ENCODE measurements around the gene ANO8. TPM values are rescaled to one million over a fixed set of nuclear protein-coding genes. Genes with fewer than 3 reads are reported as not detected.
A peak's percentile ranks its signal among the peaks of the same experiment; 100 is the strongest.

Gene ANO8
- polyA plus RNA-seq, 3 donors, result 0.11 to 14.1 TPM; not detected in 1

- intact Hi-C loops (cut with micrococcal nuclease), result no loop called here
- Histone ChIP-seq H3K4me1 (ENCODE audit: control insufficient read depth in 1 of 2, insufficient read depth in 2 of 2, low read length in 2 of 2) (no peaks in the 10 kb centered on the region), H3K27me3 (ENCODE audit: control insufficient read depth in 2 of 2, insufficient read depth in 2 of 2, low read length in 2 of 2) (no peaks in the 10 kb centered on the region), H3K4me3 (replicated peaks in 1 of 3; ENCODE audit: low read depth in 2 of 3, low read length in 3 of 3) (no peak overlapping the region), H3K4me2 (replicated peaks; ENCODE audit: extremely low read depth, low read length, poor library complexity, severe bottlenecking) (no peak overlapping the region), H3K9ac (ENCODE audit: insufficient read depth, low read length, poor library complexity, severe bottlenecking) (no peak overlapping the region), H3K27ac (ENCODE audit: low read depth in 1 of 2, low read length in 2 of 2) (no peak overlapping the region), H4K20me1 (ENCODE audit: insufficient read depth, low read length) (no peaks in the 10 kb centered on the region), H3K36me3 (replicated peaks in 1 of 2; ENCODE audit: control insufficient read depth in 1 of 2, insufficient read depth in 2 of 2, low read length in 2 of 2) (no peaks in the 10 kb centered on the region), H2AFZ (ENCODE audit: insufficient read depth, low read depth, low read length, poor library complexity, severe bottlenecking) (no peak overlapping the region), H3K79me2 (ENCODE audit: insufficient read depth, low read length) (no peaks in the 10 kb centered on the region), H3K9me3 (replicated peaks in 1 of 2; ENCODE audit: control insufficient read depth in 1 of 2, insufficient read depth in 1 of 2, low read length in 2 of 2) (no peaks in the 10 kb centered on the region)
- Mint-ChIP-seq H3K27ac (no peak overlapping the region), H3K27me3 (ENCODE audit: low read depth in 3 of 3) (peaks cover 4 to 10% (median 6%) of the 10 kb centered on the region in 3 donors), H3K36me3 (no peaks in the 10 kb centered on the region), H3K4me3 (no peak overlapping the region), H3K4me1 (peaks cover 6% of the 10 kb centered on the region), H3K9me3 (no peaks in the 10 kb centered on the region)
- DNase-seq, result no peak
- 96% methylated on average over 4 of the region's 6 CpGs for WGBS (ENCODE audit: insufficient coverage)
- TF ChIP-seq CTCF (IDR thresholded peaks at IDR 0.05), result no peak
Observed at GRCh38 chr19:17359905-17360800, 25.5 kb upstream of the ANO8 start.

GRCh38 chr19:17358395-17358794 lies 23.7 kb upstream of the ANO8 start:
- no peak for DNase-seq
- H3K36me3 Mint-ChIP-seq, result no peaks in the 10 kb centered on the region
- H3K4me1 Mint-ChIP-seq, result peaks cover 6% of the 10 kb centered on the region
- Histone ChIP-seq H3K27ac (ENCODE audit: low read depth in 1 of 2, low read length in 2 of 2) (no peak overlapping the region), H3K4me2 (replicated peaks; ENCODE audit: extremely low read depth, low read length, poor library complexity, severe bottlenecking) (no peak overlapping the region), H3K27me3 (ENCODE audit: control insufficient read depth in 2 of 2, insufficient read depth in 2 of 2, low read length in 2 of 2) (no peaks in the 10 kb centered on the region), H3K9ac (ENCODE audit: insufficient read depth, low read length, poor library complexity, severe bottlenecking) (no peak overlapping the region), H3K9me3 (replicated peaks in 1 of 2; ENCODE audit: control insufficient read depth in 1 of 2, insufficient read depth in 1 of 2, low read length in 2 of 2) (no peaks in the 10 kb centered on the region), H3K36me3 (replicated peaks in 1 of 2; ENCODE audit: control insufficient read depth in 1 of 2, insufficient read depth in 2 of 2, low read length in 2 of 2) (no peaks in the 10 kb centered on the region), H4K20me1 (ENCODE audit: insufficient read depth, low read length) (no peaks in the 10 kb centered on the region), H3K79me2 (ENCODE audit: insufficient read depth, low read length) (no peaks in the 10 kb centered on the region), H3K4me1 (ENCODE audit: control insufficient read depth in 1 of 2, insufficient read depth in 2 of 2, low read length in 2 of 2) (no peaks in the 10 kb centered on the region), H3K4me3 (replicated peaks in 1 of 3; ENCODE audit: low read depth in 2 of 3, low read length in 3 of 3) (no peak overlapping the region), H2AFZ (ENCODE audit: insufficient read depth, low read depth, low read length, poor library complexity, severe bottlenecking) (no peak overlapping the region)
- intact Hi-C loops (cut with micrococcal nuclease), result no loop called here
- no peak for TF ChIP-seq CTCF (IDR thresholded peaks at IDR 0.05)
- no peaks in the 10 kb centered on the region for H3K9me3 Mint-ChIP-seq
- H3K4me3 Mint-ChIP-seq, result no peak overlapping the region
- 94% methylated on average over 6 of the region's 7 CpGs for WGBS (ENCODE audit: insufficient coverage)
- peak overlapping the region in 1 of 7 donors; percentile 60 for H3K27ac Mint-ChIP-seq
- H3K27me3 Mint-ChIP-seq (ENCODE audit: low read depth in 3 of 3), result peaks cover 4 to 9% (median 4%) of the 10 kb centered on the region in 3 donors

Data from CD14-positive monocyte (primary cell).